Measurements from ENCODE around the gene DNHD1. TPM values are rescaled to one million over a fixed set of nuclear protein-coding genes. Genes with fewer than 3 reads are reported as not detected.
A peak's percentile ranks its signal among the peaks of the same experiment; 100 is the strongest.

The DNHD1 gene, protein sequence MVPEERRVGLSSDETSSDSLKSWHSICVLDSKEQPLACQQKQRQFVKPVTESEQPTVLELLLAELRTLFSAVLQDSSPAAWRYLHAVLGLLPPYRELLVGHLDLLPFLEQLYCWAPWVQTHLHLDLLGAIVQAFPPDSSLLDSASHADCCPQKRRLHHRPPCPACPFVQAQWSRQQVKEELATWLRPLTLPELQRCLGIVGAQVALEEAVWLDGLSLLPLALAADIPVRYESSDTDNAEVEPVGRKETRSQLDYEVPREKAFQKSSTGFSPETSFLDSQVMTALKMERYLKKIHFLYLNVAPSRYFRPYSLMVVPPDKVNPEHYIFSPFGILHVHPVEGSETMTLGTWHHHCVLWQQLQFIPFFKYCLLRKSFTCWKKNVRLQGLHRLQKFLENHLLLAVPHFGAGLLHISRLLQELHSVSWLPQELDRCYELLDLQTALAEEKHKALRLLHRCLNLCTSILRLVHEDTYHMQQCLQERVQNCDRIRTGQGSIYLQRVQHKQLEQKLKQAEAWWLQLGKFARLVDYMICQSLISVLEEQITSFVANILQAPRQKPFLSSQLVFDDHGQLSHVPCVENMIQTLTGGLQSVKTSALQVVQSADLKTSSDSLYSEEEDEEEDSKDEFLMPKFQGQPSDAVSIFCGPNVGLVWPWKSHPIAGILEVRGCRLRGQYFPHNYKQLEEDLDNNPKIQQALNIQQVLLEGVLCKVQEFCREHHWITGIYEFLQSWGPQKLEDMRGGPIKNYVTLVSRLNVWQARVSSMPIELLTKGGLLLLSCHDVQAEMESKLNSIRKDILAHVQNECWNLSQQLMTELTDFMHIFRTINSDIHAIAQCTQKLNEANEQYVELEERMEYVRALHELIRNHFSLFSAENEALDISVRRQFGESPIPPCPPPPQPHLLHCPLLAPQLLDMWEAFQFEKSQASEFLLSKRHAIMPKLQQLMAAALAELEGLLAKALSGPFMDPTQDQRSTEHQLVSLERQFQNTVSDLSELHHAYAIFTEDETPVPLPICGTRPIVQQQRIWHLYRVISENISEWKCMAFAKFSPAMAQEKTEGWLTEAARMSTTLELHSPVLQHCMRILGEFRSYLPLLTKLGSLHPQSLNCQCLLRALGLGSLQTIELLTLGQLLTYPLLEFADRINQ (N-terminal part only)
- total RNA-seq (ENCODE audit: low replicate concordance), result 5.6 and 9.9 TPM in 2 replicates
- long read RNA-seq, partial matches to known transcripts, result 1 of 8 reads
- long read RNA-seq, other reads (novel, unspliced or antisense), result 7 of 8 reads

DNA sequence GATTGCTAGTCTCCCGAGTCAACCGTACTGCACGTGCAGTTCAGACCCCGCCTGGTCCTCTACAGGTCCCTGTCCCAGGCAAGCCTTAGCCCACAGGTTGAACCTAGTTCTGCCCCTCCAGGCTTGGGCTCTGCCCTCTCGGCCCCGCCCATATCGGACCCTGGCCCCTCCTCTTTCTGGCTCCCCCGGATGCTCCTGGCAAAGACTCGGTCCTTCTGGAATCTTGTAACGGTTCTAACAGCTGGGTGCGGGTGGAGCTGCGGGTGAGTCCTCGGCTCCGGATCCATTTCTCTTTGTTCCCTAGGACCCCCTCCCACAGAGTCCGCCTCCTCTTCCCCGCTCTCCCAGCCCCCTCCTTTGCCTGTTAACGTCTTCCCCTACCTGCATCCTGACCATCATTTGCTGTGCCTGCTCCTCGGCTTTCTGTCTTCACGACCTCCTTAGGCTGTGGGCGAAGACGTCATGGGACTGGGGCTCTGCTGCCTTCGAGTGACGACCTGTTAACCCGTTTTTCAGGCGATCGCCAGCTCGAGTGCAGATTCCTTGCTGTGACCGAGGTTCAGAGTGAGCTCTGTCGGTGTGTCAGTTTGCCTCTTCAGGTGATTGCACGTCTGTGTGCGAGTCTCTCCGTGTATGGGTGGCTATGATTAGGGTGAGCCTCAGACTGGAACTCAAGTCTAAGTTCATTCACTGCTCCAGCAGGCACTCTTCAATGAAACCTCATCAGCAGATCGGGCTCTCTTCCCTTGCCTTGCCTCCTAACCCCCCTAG is at the start of gene DNHD1:
TSS of gene DNHD1 (plus strand) at position 212 of the 771 bp plus-strand sequence. CDS start 936 bp downstream, outside the sequence.
- H3K4me3 Mint-ChIP-seq, result no peak within 1 kb of the TSS
- H3K36me3 Mint-ChIP-seq, result no peaks in the 10 kb centered on the region
- no peak within 1 kb of the TSS for H3K27ac Mint-ChIP-seq
- TF ChIP-seq, protein P1, sequence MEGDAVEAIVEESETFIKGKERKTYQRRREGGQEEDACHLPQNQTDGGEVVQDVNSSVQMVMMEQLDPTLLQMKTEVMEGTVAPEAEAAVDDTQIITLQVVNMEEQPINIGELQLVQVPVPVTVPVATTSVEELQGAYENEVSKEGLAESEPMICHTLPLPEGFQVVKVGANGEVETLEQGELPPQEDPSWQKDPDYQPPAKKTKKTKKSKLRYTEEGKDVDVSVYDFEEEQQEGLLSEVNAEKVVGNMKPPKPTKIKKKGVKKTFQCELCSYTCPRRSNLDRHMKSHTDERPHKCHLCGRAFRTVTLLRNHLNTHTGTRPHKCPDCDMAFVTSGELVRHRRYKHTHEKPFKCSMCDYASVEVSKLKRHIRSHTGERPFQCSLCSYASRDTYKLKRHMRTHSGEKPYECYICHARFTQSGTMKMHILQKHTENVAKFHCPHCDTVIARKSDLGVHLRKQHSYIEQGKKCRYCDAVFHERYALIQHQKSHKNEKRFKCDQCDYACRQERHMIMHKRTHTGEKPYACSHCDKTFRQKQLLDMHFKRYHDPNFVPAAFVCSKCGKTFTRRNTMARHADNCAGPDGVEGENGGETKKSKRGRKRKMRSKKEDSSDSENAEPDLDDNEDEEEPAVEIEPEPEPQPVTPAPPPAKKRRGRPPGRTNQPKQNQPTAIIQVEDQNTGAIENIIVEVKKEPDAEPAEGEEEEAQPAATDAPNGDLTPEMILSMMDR (conservative IDR thresholded peaks at IDR 0.05), result no peak
- H3K27me3 Mint-ChIP-seq, result no peaks in the 10 kb centered on the region
- no peaks in the 10 kb centered on the region for H3K9me3 Mint-ChIP-seq
- no peak for DNase-seq (ENCODE audit: extremely low spot score, unreplicated experiment)
- H3K4me1 Mint-ChIP-seq (ENCODE audit: unreplicated experiment), result no peaks in the 10 kb centered on the region

- no peaks in the 10 kb centered on the region for H3K9me3 Mint-ChIP-seq
- no peak for DNase-seq (ENCODE audit: extremely low spot score, unreplicated experiment)
- no peaks in the 10 kb centered on the region for H3K27me3 Mint-ChIP-seq
- H3K36me3 Mint-ChIP-seq, result no peaks in the 10 kb centered on the region
- TF ChIP-seq, protein P1 (conservative IDR thresholded peaks at IDR 0.05), result no peak
- no peaks in the 10 kb centered on the region for H3K4me1 Mint-ChIP-seq (ENCODE audit: unreplicated experiment)
- H3K4me3 Mint-ChIP-seq, result no peak overlapping the region
- H3K27ac Mint-ChIP-seq, result no peak overlapping the region
These were observed 48.5 kb upstream of the DNHD1 start for GRCh38 chr11:6448574-6448973.

- H3K4me3 Mint-ChIP-seq, result no peak overlapping the region
- TF ChIP-seq, protein P1 (conservative IDR thresholded peaks at IDR 0.05), result no peak
- peaks cover 5% of the 10 kb centered on the region for H3K36me3 Mint-ChIP-seq
- no peak overlapping the region for H3K27ac Mint-ChIP-seq
- H3K9me3 Mint-ChIP-seq, result no peaks in the 10 kb centered on the region
- no peak for DNase-seq (ENCODE audit: extremely low spot score, unreplicated experiment)
- H3K27me3 Mint-ChIP-seq, result no peaks in the 10 kb centered on the region
- H3K4me1 Mint-ChIP-seq (ENCODE audit: unreplicated experiment), result no peaks in the 10 kb centered on the region
These were observed 44.9 kb upstream of the DNHD1 start for GRCh38 chr11:6452219-6452618.

GRCh38 chr11:6453152-6453551 is 43.9 kb upstream of the DNHD1 start:
- Mint-ChIP-seq H3K27me3 (no peaks in the 10 kb centered on the region), H3K27ac (no peak overlapping the region), H3K9me3 (no peaks in the 10 kb centered on the region), H3K36me3 (peaks cover 6% of the 10 kb centered on the region), H3K4me1 (ENCODE audit: unreplicated experiment) (no peaks in the 10 kb centered on the region), H3K4me3 (no peak overlapping the region)
- TF ChIP-seq, protein P1 (conservative IDR thresholded peaks at IDR 0.05), result no peak
- DNase-seq (ENCODE audit: extremely low spot score, unreplicated experiment), result no peak

- no peaks in the 10 kb centered on the region for H3K27me3 Mint-ChIP-seq
- H3K4me1 Mint-ChIP-seq (ENCODE audit: unreplicated experiment), result no peaks in the 10 kb centered on the region
- H3K36me3 Mint-ChIP-seq, result peaks cover 10% of the 10 kb centered on the region
- no peak for DNase-seq (ENCODE audit: extremely low spot score, unreplicated experiment)
- TF ChIP-seq, protein P1 (conservative IDR thresholded peaks at IDR 0.05), result no peak
- H3K4me3 Mint-ChIP-seq, result no peak overlapping the region
- no peaks in the 10 kb centered on the region for H3K9me3 Mint-ChIP-seq
- peak overlapping the region; percentile 10 for H3K27ac Mint-ChIP-seq
These were observed 42.0 kb upstream of the DNHD1 start for GRCh38 chr11:6455070-6455469.
